Right atrium auricular region (tissue), 2 donors: Measurements from ENCODE around the gene GAS2. TPM values are rescaled to one million over a fixed set of nuclear protein-coding genes. Genes with fewer than 3 reads are reported as not detected.

Experiments used
- DNase-seq: peaks from one replicate; pipeline ENCODE4 v3.0.0-alpha.2; 2019; ENCODE audit warnings: low spot score
- H3K27ac ChIP-seq, 2 donors: fragments of 200-600 bp; sonication (generic); 1 replicate in 1 of 2; 2 replicates in 1 of 2; pipeline ENCODE4 v1.5.1; 2016 to 2019
- H3K27me3 ChIP-seq, 2 donors: fragments of 200-600 bp; sonication (generic); one replicate each; pipeline versions ENCODE4 v1.5.1 to v1.6.0; 2017 to 2019
- H3K36me3 ChIP-seq: fragments of 200-600 bp; sonication (generic); one replicate; pipeline ENCODE4 v1.5.1; 2016
- H3K4me1 ChIP-seq, 2 donors: fragments of 200-600 bp; sonication (generic); one replicate each; pipeline versions ENCODE4 v1.5.1 to v1.6.0; 2017 to 2019
- H3K4me3 ChIP-seq, 2 donors: fragments of 200-600 bp; sonication (generic); 1 replicate in 1 of 2; 2 replicates in 1 of 2; pipeline ENCODE4 v1.5.1; 2017 to 2019; ENCODE audit warnings: mild to moderate bottlenecking in 1 of 2, moderate library complexity in 1 of 2
- H3K9me3 ChIP-seq, 2 donors: fragments of 200-600 bp; sonication (generic); one replicate each; pipeline ENCODE4 v1.5.1; 2019
- total RNA-seq, 2 donors: library from RNA; depleted of rRNA; stranded (reverse); fragments of >200 nt; gene quantifications; one replicate each; pipeline ENCODE4 v1.1.0, GENCODE V29; 2016
- TF ChIP-seq, protein P1 (sequence below), 2 donors: fragments of 200-600 bp; sonication (generic); IDR thresholded peaks; one replicate each; pipeline ENCODE4 v1.5.1; 2019; ENCODE audit warnings: antibody characterized with exemption in 2 of 2

Gene GAS2
- total RNA-seq, 2 donors from 2014 or later: 6.5 to 9.7 TPM

DNA sequence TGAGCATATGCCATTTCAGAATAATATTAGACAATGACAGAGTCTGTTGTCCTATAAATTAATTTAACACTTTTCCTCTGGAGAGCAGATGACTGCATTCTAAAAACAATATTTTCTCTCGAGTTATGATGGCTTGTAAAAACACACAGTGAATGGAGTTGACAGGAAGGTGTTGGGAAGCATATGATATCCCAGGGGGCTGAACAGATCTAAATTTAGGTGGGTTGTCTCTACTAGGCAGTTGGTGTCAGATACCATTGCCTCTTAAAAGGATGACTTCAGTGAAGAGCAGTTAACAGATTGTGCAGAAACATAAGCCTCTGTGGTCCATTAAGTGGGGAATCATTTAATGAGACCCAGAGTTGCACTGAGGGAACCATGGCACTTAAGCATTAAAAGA is 132.5 kb downstream of the GAS2 start:
- H3K9me3 ChIP-seq: no peaks in the 10 kb centered on the region
- TF ChIP-seq, protein P1, sequence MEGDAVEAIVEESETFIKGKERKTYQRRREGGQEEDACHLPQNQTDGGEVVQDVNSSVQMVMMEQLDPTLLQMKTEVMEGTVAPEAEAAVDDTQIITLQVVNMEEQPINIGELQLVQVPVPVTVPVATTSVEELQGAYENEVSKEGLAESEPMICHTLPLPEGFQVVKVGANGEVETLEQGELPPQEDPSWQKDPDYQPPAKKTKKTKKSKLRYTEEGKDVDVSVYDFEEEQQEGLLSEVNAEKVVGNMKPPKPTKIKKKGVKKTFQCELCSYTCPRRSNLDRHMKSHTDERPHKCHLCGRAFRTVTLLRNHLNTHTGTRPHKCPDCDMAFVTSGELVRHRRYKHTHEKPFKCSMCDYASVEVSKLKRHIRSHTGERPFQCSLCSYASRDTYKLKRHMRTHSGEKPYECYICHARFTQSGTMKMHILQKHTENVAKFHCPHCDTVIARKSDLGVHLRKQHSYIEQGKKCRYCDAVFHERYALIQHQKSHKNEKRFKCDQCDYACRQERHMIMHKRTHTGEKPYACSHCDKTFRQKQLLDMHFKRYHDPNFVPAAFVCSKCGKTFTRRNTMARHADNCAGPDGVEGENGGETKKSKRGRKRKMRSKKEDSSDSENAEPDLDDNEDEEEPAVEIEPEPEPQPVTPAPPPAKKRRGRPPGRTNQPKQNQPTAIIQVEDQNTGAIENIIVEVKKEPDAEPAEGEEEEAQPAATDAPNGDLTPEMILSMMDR (IDR thresholded peaks at IDR 0.05): no peak

GRCh38 chr11:22800482-22800881 is 134.1 kb downstream of the GAS2 start:
- Histone ChIP-seq H3K27me3 (no peaks in the 10 kb centered on the region), H3K27ac (no peak overlapping the region), H3K4me3 (no peak overlapping the region), H3K36me3 (no peaks in the 10 kb centered on the region), H3K4me1 (no peaks in the 10 kb centered on the region), H3K9me3 (no peaks in the 10 kb centered on the region)
- TF ChIP-seq, protein P1 (IDR thresholded peaks at IDR 0.05): no peak
- DNase-seq: no peak

More for the DNA sequence above, 132.5 kb downstream of the GAS2 start:
- no peaks in the 10 kb centered on the region for H3K4me1 ChIP-seq
- no peak for DNase-seq
- no peaks in the 10 kb centered on the region for H3K27me3 ChIP-seq
- no peaks in the 10 kb centered on the region for H3K36me3 ChIP-seq
- no peak overlapping the region for H3K4me3 ChIP-seq
- no peak overlapping the region for H3K27ac ChIP-seq

- H3K4me3 ChIP-seq: no peak overlapping the region
- TF ChIP-seq, protein P1 (IDR thresholded peaks at IDR 0.05): no peak
- no peaks in the 10 kb centered on the region for H3K9me3 ChIP-seq
- H3K36me3 ChIP-seq: no peaks in the 10 kb centered on the region
- no peak overlapping the region for H3K27ac ChIP-seq
- no peaks in the 10 kb centered on the region for H3K27me3 ChIP-seq
- no peak for DNase-seq
- H3K4me1 ChIP-seq: peaks cover 0 to 6% of the 10 kb centered on the region in 2 donors
Observed at GRCh38 chr11:22802861-22803260, 136.4 kb downstream of the GAS2 start.

DNA sequence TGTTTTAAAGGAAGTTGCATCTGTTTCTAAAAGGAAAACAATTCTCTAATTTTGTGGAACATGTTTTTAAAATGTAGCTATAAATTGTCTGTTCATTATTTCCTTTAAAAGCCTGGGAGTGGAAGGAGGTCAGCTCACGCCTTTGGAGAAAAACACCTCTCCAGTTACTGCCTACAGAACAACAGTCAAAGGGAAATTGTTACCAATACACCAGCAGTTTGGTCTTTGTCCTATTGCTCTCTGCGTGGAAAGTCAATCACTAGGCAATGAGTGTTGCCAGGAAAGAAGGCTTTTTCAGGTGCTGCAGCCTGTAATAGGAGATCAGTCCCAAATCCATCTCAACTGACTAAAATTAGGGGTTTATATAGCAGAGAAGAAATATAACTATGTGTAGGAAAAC is 141.0 kb downstream of the GAS2 start:
- H3K27me3 ChIP-seq: no peaks in the 10 kb centered on the region
- H3K9me3 ChIP-seq: no peaks in the 10 kb centered on the region
- TF ChIP-seq, protein P1 (IDR thresholded peaks at IDR 0.05): no peak
- no peaks in the 10 kb centered on the region for H3K36me3 ChIP-seq
- no peak overlapping the region for H3K4me3 ChIP-seq
- no peak for DNase-seq
- no peak overlapping the region for H3K27ac ChIP-seq
- peaks cover 0 to 15% of the 10 kb centered on the region in 2 donors for H3K4me1 ChIP-seq

DNA sequence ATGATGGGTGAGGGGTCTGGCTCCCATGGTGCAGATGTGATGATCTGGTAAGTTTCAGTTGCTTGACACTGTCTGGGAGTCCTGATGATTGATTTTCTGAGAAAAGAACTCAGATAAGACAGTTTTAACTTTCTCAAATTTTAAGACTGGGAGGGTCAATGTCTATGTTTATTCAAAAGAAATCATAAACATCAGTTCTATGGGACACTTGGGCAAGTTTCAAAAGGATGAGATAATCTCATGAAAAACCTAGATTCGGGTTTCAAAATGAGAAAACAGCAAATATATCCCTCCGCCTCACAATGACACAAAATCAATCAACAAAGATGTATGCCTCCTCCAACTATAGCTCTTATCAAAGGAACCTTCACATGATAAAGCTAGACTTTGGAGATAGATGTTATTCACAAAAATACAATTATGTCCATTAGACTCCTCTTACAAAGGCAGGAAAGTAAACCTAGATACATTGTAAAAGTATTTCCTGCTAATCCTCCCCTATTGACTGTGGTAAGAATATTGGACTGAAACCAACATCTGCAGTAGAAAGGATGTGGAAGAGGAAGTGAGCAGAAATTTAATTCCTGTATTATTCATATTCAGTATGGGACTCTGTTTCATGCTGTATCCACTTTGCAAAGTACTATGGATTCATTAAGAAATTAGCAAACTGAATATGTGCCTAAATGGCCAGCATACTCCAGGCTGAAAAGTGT is 141.6 kb downstream of the GAS2 start:
- Histone ChIP-seq H3K9me3 (no peaks in the 10 kb centered on the region), H3K27ac (no peak overlapping the region), H3K4me1 (peaks cover 0 to 15% of the 10 kb centered on the region in 2 donors), H3K36me3 (no peaks in the 10 kb centered on the region), H3K4me3 (no peak overlapping the region), H3K27me3 (no peaks in the 10 kb centered on the region)
- DNase-seq: no peak
- TF ChIP-seq, protein P1 (IDR thresholded peaks at IDR 0.05): no peak
